GM18867 (cell line): ENCODE results near the gene SIT1.

Source experiments
- ATAC-seq: cut with Tn5 transposase; IDR thresholded peaks from one replicate; pipeline ENCODE4 v1.9.1; 2021; ENCODE audit warnings: mild to moderate bottlenecking, moderate library complexity; ENCODE audit not compliant: unreplicated experiment

Gene SIT1

GRCh38 chr9:35682520-35683315 lies 32.0 kb upstream of the SIT1 start:
- no peak for ATAC-seq

GRCh38 chr9:35682051-35682450 lies 31.3 kb upstream of the SIT1 start:
- no peak for ATAC-seq

- no peak for ATAC-seq
Measured at GRCh38 chr9:35681341-35682002, 30.7 kb upstream of the SIT1 start.

GRCh38 chr9:35680331-35681105 lies 29.8 kb upstream of the SIT1 start:
- peak; percentile 75 for ATAC-seq

- ATAC-seq: no peak
Measured at GRCh38 chr9:35679766-35680330, 29.1 kb upstream of the SIT1 start.

- ATAC-seq: no peak
Measured at GRCh38 chr9:35679091-35679490, 28.4 kb upstream of the SIT1 start.

- ATAC-seq: no peak
Measured at GRCh38 chr9:35675732-35676392, 25.1 kb upstream of the SIT1 start.

- ATAC-seq: no peak
Measured at GRCh38 chr9:35675204-35675603, 24.5 kb upstream of the SIT1 start.

GRCh38 chr9:35674025-35674361 lies 23.3 kb upstream of the SIT1 start:
- no peak for ATAC-seq

- no peak for ATAC-seq
Measured at GRCh38 chr9:35673132-35674024, 22.6 kb upstream of the SIT1 start, which contains the start of gene CA9. Gene CA9 (plus strand): TSS chr9:35673928. CDS start chr9:35673960, 32 bp downstream.

GRCh38 chr9:35669331-35670145 lies 18.8 kb upstream of the SIT1 start:
- ATAC-seq: no peak

GRCh38 chr9:35667939-35668338 lies 17.2 kb upstream of the SIT1 start:
- no peak for ATAC-seq

- ATAC-seq: no peak
Measured at GRCh38 chr9:35666549-35666948, 15.8 kb upstream of the SIT1 start.

GRCh38 chr9:35666045-35666444 lies 15.3 kb upstream of the SIT1 start:
- ATAC-seq: no peak

- ATAC-seq: no peak
Measured at GRCh38 chr9:35665471-35665818, 14.7 kb upstream of the SIT1 start.

GRCh38 chr9:35664531-35665470 lies 14.1 kb upstream of the SIT1 start, which contains the start of gene ARHGEF39:
Gene ARHGEF39 (minus strand): TSS chr9:35665195. CDS start chr9:35665169, 26 bp downstream.
- ATAC-seq: peak; percentile 72

- no peak for ATAC-seq
Measured at GRCh38 chr9:35662437-35662836, 11.7 kb upstream of the SIT1 start.
